ENCODE measurements around the gene GNB1. TPM values are rescaled to one million over a fixed set of nuclear protein-coding genes. Genes with fewer than 3 reads are reported as not detected.

Gene GNB1
- total RNA-seq, 2 donors from 2014 or later = 236 to 255 TPM

DNA sequence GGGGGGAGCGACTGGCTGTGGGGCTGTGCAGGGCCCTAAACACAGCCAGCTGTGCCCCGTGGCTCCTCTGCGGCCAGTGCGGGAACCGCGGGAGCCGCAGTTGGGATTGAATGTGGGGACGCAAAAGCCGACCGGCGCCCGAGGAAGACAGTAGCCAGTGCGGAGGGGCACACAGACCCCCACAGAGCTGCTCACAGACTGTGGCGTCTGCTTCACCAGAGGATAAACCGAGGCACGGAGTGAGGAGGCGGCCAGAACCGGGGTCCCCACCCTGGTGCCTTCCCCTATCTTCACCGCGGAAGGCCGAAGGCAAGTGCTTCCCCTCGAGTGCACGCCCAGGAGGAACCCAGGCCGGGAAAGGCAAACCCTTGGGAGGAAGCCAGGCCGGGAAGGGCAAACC, 36.9 kb upstream of the GNB1 start:
- Mint-ChIP-seq H3K27me3 (no peaks in the 10 kb centered on the region), H3K36me3 (ENCODE audit: low read depth) (no peaks in the 10 kb centered on the region), H3K27ac (no peak overlapping the region), H3K4me1 (no peaks in the 10 kb centered on the region), H3K4me3 (no peak overlapping the region)
- ATAC-seq (no peak), DNase-seq (no peak)
- no peaks in the 10 kb centered on the region for H3K9me3 ChIP-seq (ENCODE audit: control insufficient read depth, low read length, poor library complexity, severe bottlenecking)

DNA sequence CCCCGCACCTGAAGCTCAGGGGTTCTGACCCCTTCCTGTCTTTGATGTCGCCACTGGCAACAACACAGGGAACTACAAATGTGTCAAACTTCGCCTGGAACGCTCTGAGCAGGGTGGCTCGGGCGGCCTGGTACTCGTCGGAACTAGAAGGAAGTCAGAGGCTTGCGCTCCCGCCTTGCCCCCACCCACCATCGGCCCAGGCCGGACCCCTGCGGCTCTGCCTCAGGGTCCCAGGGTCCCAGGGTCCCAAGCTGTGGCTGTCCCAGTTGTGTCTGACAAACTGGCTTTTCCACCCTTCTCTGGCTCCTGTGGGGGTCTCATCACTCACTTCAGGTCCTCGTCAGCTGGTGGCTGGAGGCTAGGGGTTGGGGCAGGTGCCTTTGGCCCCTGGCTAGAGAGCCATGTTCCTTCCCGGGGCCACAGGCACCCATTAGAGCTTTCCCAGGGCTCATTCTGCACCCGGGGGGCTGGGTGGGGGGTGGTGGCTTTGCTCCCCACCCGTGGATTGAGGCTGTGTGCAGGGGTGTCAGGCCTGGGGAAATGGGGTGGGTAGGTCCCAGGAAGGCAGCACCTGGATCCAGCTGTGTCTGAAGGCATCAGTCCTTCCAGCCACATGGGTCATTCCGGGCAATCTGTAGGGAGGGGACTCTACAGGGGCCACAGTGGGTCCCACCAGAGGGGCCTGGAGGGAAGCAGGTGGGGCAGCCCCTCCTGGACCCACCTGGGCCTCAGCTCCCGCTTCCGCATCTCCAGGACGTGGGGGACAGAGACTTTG, 36.2 kb upstream of the GNB1 start:
- no peaks in the 10 kb centered on the region for H3K36me3 Mint-ChIP-seq (ENCODE audit: low read depth)
- DNase-seq = no peak
- no peak overlapping the region for H3K27ac Mint-ChIP-seq

GRCh38 chr1:1926346-1926811, 35.5 kb upstream of the GNB1 start:
- H3K4me3 Mint-ChIP-seq = no peak overlapping the region
- H3K4me1 Mint-ChIP-seq = no peaks in the 10 kb centered on the region
- H3K27ac Mint-ChIP-seq = no peak overlapping the region
- DNase-seq (peak in 1 of 3 donors; percentile 8), ATAC-seq (no peak)
- H3K9me3 ChIP-seq (ENCODE audit: control insufficient read depth, low read length, poor library complexity, severe bottlenecking) = no peaks in the 10 kb centered on the region
- H3K27me3 Mint-ChIP-seq = no peaks in the 10 kb centered on the region
- H3K36me3 Mint-ChIP-seq (ENCODE audit: low read depth) = no peaks in the 10 kb centered on the region

More for the DNA sequence above, 36.2 kb upstream of the GNB1 start:
- ATAC-seq = no peak
- H3K4me1 Mint-ChIP-seq = no peaks in the 10 kb centered on the region
- H3K27me3 Mint-ChIP-seq = no peaks in the 10 kb centered on the region
- H3K9me3 ChIP-seq (ENCODE audit: control insufficient read depth, low read length, poor library complexity, severe bottlenecking) = no peaks in the 10 kb centered on the region
- no peak overlapping the region for H3K4me3 Mint-ChIP-seq

GRCh38 chr1:1925437-1926345, 34.8 kb upstream of the GNB1 start:
- Mint-ChIP-seq H3K36me3 (ENCODE audit: low read depth) (no peaks in the 10 kb centered on the region), H3K4me1 (no peaks in the 10 kb centered on the region), H3K27me3 (no peaks in the 10 kb centered on the region), H3K27ac (no peak overlapping the region), H3K4me3 (no peak overlapping the region)
- no peaks in the 10 kb centered on the region for H3K9me3 ChIP-seq (ENCODE audit: control insufficient read depth, low read length, poor library complexity, severe bottlenecking)
- ATAC-seq = no peak
- DNase-seq = peak in 1 of 3 donors; percentile 8

DNA sequence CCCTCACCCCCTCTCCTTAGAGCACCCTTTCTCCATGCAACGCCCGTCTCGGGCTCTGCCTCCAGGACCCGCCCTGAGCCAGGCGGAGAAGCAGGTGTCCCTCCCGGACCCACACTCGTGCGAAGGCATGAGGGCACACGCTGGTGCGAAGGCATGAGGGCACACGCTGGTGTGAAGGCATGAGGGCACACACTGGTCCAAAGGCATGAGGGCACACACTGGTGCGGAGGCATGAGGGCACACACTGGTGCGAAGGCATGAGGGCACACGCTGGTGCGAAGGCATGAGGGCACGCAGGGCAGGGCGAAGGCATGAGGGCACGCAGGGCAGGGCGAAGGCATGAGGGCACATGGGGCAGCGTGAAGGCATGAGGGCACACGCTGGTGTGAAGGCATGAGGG, 34.0 kb upstream of the GNB1 start:
- no peaks in the 10 kb centered on the region for H3K9me3 ChIP-seq (ENCODE audit: control insufficient read depth, low read length, poor library complexity, severe bottlenecking)
- Mint-ChIP-seq H3K4me3 (no peak overlapping the region), H3K27ac (no peak overlapping the region), H3K4me1 (no peaks in the 10 kb centered on the region), H3K27me3 (no peaks in the 10 kb centered on the region), H3K36me3 (ENCODE audit: low read depth) (no peaks in the 10 kb centered on the region)
- no peak for DNase-seq
- no peak for ATAC-seq

DNA sequence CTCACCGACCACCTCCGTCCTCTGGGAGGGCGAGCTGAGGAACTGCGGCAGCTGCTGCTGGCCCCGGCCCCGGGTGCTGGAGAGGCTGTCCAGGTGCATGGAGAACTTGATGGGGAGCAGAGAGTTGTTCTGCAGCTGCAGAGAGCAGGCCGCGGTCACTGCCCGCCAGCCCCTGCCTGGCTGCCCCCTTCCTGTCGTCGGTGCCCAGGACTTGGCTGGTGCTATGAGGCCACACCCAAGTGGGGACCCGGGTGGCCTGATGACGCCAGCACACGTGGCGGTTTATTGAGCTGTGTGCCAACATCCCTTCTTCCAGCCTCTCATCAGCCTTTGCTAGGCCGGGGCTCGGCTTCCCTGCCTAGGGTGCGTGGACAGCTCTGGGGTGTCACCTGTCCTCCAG, 33.5 kb upstream of the GNB1 start:
- Mint-ChIP-seq H3K36me3 (ENCODE audit: low read depth) (no peaks in the 10 kb centered on the region), H3K27ac (no peak overlapping the region), H3K4me1 (peaks cover 3% of the 10 kb centered on the region), H3K4me3 (no peak overlapping the region), H3K27me3 (no peaks in the 10 kb centered on the region)
- ATAC-seq (no peak), DNase-seq (peak in 1 of 3 donors; percentile 9)
- H3K9me3 ChIP-seq (ENCODE audit: control insufficient read depth, low read length, poor library complexity, severe bottlenecking) = no peaks in the 10 kb centered on the region

- ATAC-seq = no peak
- H3K9me3 ChIP-seq (ENCODE audit: control insufficient read depth, low read length, poor library complexity, severe bottlenecking) = no peaks in the 10 kb centered on the region
- Mint-ChIP-seq H3K27ac (no peak overlapping the region), H3K4me1 (peaks cover 3% of the 10 kb centered on the region), H3K27me3 (no peaks in the 10 kb centered on the region), H3K4me3 (no peak overlapping the region), H3K36me3 (ENCODE audit: low read depth) (no peaks in the 10 kb centered on the region)
- DNase-seq = no peak
Measured at GRCh38 chr1:1922956-1923833, 32.3 kb upstream of the GNB1 start.

DNA sequence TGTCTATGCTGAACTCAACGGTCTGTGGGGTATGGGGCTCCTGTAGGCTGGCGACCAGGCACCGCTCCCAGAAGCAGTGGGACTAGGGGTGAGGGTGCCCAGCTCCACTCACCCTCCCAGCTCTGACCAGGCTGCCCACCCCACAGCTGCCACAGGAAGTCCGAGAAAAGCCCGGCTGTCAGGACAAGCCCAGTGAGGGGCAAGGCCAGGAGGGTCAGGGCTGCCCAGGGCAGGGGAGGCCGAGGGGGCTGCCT, 31.7 kb upstream of the GNB1 start:
- ATAC-seq (no peak), DNase-seq (peak in 1 of 3 donors; percentile 11)
- H3K9me3 ChIP-seq (ENCODE audit: control insufficient read depth, low read length, poor library complexity, severe bottlenecking) = no peaks in the 10 kb centered on the region
- no peaks in the 10 kb centered on the region for H3K36me3 Mint-ChIP-seq (ENCODE audit: low read depth)
- H3K4me3 Mint-ChIP-seq = no peak overlapping the region
- H3K27ac Mint-ChIP-seq = no peak overlapping the region
- peaks cover 3% of the 10 kb centered on the region for H3K4me1 Mint-ChIP-seq
- H3K27me3 Mint-ChIP-seq = no peaks in the 10 kb centered on the region

DNA sequence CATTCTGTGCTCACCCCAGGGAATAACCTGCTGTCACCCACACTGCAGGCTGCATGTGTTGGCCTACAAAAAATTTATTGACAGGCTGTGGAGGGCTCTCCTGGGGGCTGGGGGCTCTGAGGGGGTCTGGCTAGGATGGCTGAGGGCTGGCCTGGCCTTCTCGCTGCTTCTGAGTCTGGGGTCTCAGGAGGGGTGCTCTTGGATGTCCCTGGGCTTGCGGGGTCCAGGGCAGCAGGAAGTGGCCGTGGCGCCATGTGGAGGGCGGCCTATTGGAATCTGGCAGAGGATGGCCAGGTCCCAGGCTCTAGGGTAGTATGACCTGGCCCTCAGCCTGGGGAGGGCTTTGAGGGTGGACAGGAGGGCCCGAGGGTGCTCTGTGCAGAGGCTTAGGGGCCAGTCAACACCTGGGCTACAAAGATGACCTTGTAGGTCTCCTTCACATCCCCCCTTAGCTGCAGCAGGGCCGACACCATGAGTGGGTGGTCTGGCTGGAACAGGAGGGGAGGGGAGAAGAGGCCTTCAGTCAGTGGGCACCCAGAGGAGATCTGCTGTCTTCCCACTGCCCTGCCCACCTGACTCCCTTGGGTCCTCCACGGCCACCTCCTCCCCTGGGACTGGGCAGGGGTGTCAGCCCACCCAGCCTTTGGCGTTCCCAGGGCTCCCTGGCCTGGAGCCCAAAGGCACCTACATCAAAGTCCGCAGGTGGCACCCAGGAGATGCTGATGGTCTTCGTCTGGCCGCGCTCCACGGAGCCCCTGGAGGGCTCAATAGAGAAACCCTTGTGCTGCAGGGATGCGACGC, 31.2 kb upstream of the GNB1 start:
- H3K4me3 Mint-ChIP-seq = no peak overlapping the region
- H3K9me3 ChIP-seq (ENCODE audit: control insufficient read depth, low read length, poor library complexity, severe bottlenecking) = no peaks in the 10 kb centered on the region
- H3K36me3 Mint-ChIP-seq (ENCODE audit: low read depth) = no peaks in the 10 kb centered on the region
- no peaks in the 10 kb centered on the region for H3K27me3 Mint-ChIP-seq
- ATAC-seq (no peak), DNase-seq (peak in 1 of 3 donors; percentile 8)
- H3K4me1 Mint-ChIP-seq = peaks cover 3% of the 10 kb centered on the region
- no peak overlapping the region for H3K27ac Mint-ChIP-seq

DNA sequence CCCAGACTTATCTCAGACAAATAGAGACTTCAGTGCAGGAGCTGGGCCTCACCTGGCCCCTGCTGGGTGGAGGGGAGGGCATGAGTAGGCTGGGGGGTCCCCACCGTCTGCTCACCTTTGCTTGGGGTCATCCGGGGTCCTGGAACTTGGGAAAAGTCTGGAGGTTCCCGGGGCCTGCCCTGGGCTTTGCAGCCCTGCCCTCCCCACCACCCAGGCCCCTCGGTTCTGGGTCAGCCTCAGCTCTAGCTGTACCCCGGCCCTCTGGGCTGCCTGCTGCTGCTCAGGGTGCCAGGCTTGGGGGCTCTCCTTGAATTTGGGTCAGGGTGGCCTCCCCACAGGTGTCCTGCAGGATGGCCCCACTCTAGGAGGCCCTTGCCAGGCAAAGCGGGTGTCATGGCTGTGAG, 30.6 kb upstream of the GNB1 start:
- Mint-ChIP-seq H3K27ac (no peak overlapping the region), H3K4me3 (no peak overlapping the region), H3K36me3 (ENCODE audit: low read depth) (no peaks in the 10 kb centered on the region), H3K27me3 (no peaks in the 10 kb centered on the region), H3K4me1 (peaks cover 3% of the 10 kb centered on the region)
- DNase-seq (peak in 1 of 3 donors; percentile 9), ATAC-seq (no peak)
- no peaks in the 10 kb centered on the region for H3K9me3 ChIP-seq (ENCODE audit: control insufficient read depth, low read length, poor library complexity, severe bottlenecking)

DNA sequence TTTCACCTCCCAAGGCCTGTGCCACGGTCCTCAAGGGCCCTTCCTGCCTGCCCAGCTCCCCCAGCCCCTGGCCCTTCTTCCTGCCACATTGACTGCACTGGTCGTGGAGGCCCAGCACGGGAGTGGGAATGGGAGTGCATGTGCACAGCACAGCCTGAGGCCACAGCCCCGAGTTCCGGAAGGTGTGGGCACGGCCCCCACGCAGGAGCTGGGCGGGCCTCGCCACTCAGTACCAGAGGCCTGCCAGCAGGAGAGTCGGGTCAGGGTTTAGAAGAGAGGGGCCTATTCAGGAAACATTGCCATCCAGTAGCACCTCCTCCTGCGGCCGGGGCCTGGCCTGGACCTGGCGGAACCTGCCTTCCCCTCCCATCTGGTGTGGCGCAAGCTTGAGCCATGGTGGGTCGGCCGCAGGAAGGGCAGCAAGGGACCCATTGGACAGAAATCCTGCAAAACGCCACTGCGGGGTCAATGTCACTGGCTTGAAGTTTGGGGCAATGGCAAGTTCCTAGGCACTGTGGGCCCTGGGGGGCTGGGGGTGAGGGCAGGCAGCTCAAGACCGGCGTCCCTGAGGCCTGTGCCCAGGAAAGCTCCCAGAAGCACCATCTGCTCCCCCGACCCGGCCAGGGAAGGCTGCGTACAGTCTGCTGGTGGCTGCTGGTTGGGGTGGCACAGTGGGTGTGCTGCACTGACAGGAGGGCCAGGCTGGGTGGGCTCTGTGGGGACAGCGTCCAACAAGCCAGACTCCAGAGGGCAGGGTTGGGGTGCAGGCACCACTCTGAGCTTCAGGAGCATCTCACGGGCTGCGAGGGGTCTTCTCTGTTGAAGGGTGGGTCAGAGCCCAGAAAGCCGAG, 29.9 kb upstream of the GNB1 start:
- H3K36me3 Mint-ChIP-seq (ENCODE audit: low read depth) = no peaks in the 10 kb centered on the region
- peak in 1 of 3 donors; percentile 11 for DNase-seq
- peaks cover 3% of the 10 kb centered on the region for H3K4me1 Mint-ChIP-seq
- H3K27me3 Mint-ChIP-seq = no peaks in the 10 kb centered on the region
- H3K9me3 ChIP-seq (ENCODE audit: control insufficient read depth, low read length, poor library complexity, severe bottlenecking) = no peaks in the 10 kb centered on the region
- peak overlapping the region; percentile 25 for H3K4me3 Mint-ChIP-seq
- no peak overlapping the region for H3K27ac Mint-ChIP-seq
- no peak for ATAC-seq

Measured in T-helper 17 cell (primary cell).